ENCODE results near the gene PPDPF. TPM values are rescaled to one million over a fixed set of nuclear protein-coding genes. Genes with fewer than 3 reads are reported as not detected.
A peak's percentile ranks its signal among the peaks of the same experiment; 100 is the strongest.

PPDPF gene
- total RNA-seq, 1 experiment from 2014 or later = 38.0 TPM

GRCh38 chr20:63486300-63486855, 34.2 kb upstream of the PPDPF start:
- in situ Hi-C loops (cut with HindIII; ENCODE audit: low sequenced_read_pairs) = no loop called here

GRCh38 chr20:63487116-63487764, 33.3 kb upstream of the PPDPF start:
- in situ Hi-C loops (cut with HindIII; ENCODE audit: low sequenced_read_pairs) = no loop called here
- no peak for DNase-seq (ENCODE audit: low spot score)

More at GRCh38 chr20:63486300-63486855, 34.2 kb upstream of the PPDPF start:
- DNase-seq (ENCODE audit: low spot score) = no peak

GRCh38 chr20:63487781-63488241, 32.8 kb upstream of the PPDPF start:
- in situ Hi-C loops (cut with HindIII; ENCODE audit: low sequenced_read_pairs) = no loop called here
- no peak for DNase-seq (ENCODE audit: low spot score)

GRCh38 chr20:63488315-63489251, 32.0 kb upstream of the PPDPF start:
- DNase-seq (ENCODE audit: low spot score) = no peak
- in situ Hi-C loops (cut with HindIII; ENCODE audit: low sequenced_read_pairs) = no loop called here

- no peak for DNase-seq (ENCODE audit: low spot score)
Measured at GRCh38 chr20:63490416-63490815, 30.1 kb upstream of the PPDPF start.

GRCh38 chr20:63491078-63491477, 29.5 kb upstream of the PPDPF start:
- in situ Hi-C loops (cut with HindIII; ENCODE audit: low sequenced_read_pairs) = no loop called here

More at GRCh38 chr20:63490416-63490815, 30.1 kb upstream of the PPDPF start:
- in situ Hi-C loops (cut with HindIII; ENCODE audit: low sequenced_read_pairs) = no loop called here

GRCh38 chr20:63491635-63492230, 28.8 kb upstream of the PPDPF start:
- in situ Hi-C loops (cut with HindIII; ENCODE audit: low sequenced_read_pairs) = no loop called here
- no peak for DNase-seq (ENCODE audit: low spot score)

More at GRCh38 chr20:63491078-63491477, 29.5 kb upstream of the PPDPF start:
- DNase-seq (ENCODE audit: low spot score) = no peak

GRCh38 chr20:63492518-63492917, 28.0 kb upstream of the PPDPF start:
- in situ Hi-C loops (cut with HindIII; ENCODE audit: low sequenced_read_pairs) = no loop called here
- no peak for DNase-seq (ENCODE audit: low spot score)

GRCh38 chr20:63492982-63493381, 27.6 kb upstream of the PPDPF start:
- in situ Hi-C loops (cut with HindIII; ENCODE audit: low sequenced_read_pairs) = no loop called here
- DNase-seq (ENCODE audit: low spot score) = no peak

GRCh38 chr20:63493563-63494020, 27.0 kb upstream of the PPDPF start:
- no peak for DNase-seq (ENCODE audit: low spot score)
- in situ Hi-C loops (cut with HindIII; ENCODE audit: low sequenced_read_pairs) = no loop called here

- peak; percentile 54 for DNase-seq (ENCODE audit: low spot score)
- in situ Hi-C loops (cut with HindIII; ENCODE audit: low sequenced_read_pairs) = no loop called here
Measured at GRCh38 chr20:63494084-63494419, 26.5 kb upstream of the PPDPF start.

- in situ Hi-C loops (cut with HindIII; ENCODE audit: low sequenced_read_pairs) = no loop called here
- no peak for DNase-seq (ENCODE audit: low spot score)
Measured at GRCh38 chr20:63494420-63495166, 26.0 kb upstream of the PPDPF start.

- in situ Hi-C loops (cut with HindIII; ENCODE audit: low sequenced_read_pairs) = no loop called here
- no peak for DNase-seq (ENCODE audit: low spot score)
Measured at GRCh38 chr20:63495167-63495720, 25.3 kb upstream of the PPDPF start.

GRCh38 chr20:63495741-63496595, 24.6 kb upstream of the PPDPF start:
- in situ Hi-C loops (cut with HindIII; ENCODE audit: low sequenced_read_pairs) = no loop called here

GRCh38 chr20:63496596-63497120, 23.9 kb upstream of the PPDPF start:
- in situ Hi-C loops (cut with HindIII; ENCODE audit: low sequenced_read_pairs) = no loop called here
- no peak for DNase-seq (ENCODE audit: low spot score)

More at GRCh38 chr20:63495741-63496595, 24.6 kb upstream of the PPDPF start:
- peak; percentile 78 for DNase-seq (ENCODE audit: low spot score)

- no peak for DNase-seq (ENCODE audit: low spot score)
- in situ Hi-C loops (cut with HindIII; ENCODE audit: low sequenced_read_pairs) = no loop called here
Measured at GRCh38 chr20:63497138-63497945, 23.2 kb upstream of the PPDPF start.
